ENCODE measurements around the gene SSBP2.
"Not testable (repeated sequence)": the region's sequence is repeated elsewhere in the genome, so short reads cannot be mapped to it uniquely, and the experiment has no call there.

SSBP2 gene

GRCh38 chr5:81728301-81728700 lies 22.6 kb downstream of the SSBP2 start:
- DNase-seq = no peak

GRCh38 chr5:81726297-81726696 lies 24.6 kb downstream of the SSBP2 start:
- no peak for DNase-seq

GRCh38 chr5:81724571-81724970 lies 26.3 kb downstream of the SSBP2 start:
- DNase-seq = no peak

DNA sequence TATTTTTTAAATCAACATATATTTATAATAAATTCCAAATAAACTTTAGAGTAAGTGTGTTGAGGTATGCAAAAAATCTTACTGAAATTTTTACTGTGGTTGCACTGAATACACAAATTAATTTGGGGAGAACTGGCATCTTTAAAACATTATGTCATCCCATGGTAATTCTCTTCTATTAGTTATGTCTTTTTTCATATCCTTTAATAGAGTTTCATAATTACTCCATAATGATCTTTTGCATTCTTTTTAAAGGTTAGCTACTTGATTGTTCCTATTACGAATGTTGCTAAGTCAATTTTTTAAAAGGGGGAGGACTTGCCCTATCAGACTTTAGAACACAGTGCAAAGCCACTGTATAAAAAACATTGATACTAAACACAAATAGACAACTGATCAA lies 26.8 kb downstream of the SSBP2 start:
- DNase-seq = no peak

GRCh38 chr5:81721049-81721448 lies 29.8 kb downstream of the SSBP2 start:
- DNase-seq = no peak

- DNase-seq = no peak
Measured at GRCh38 chr5:81719743-81720345, 31.1 kb downstream of the SSBP2 start.

DNA sequence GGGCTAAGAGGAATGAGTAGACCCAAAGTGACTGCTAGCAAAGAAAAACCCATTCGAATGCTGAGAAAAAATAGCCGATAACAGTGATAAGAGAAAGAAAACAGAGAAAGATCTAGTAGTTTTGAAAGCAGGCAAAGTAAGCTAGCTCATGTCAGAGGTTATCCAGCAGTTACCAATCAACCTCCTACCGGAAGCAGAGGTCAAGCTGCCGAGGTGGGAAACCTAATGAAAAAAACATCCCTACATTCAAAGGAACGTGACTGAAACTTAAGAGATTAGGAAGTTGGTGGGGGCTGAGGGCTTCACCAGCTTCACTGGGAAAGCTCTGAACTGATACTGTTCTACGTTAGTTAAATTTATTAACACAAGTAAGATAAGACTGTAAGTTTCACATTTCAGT lies 32.6 kb downstream of the SSBP2 start:
- DNase-seq = no peak

- no peak for DNase-seq
Measured at GRCh38 chr5:81717860-81718259, 33.0 kb downstream of the SSBP2 start.

GRCh38 chr5:81717226-81717625 lies 33.7 kb downstream of the SSBP2 start:
- DNase-seq = no peak

- not testable (repeated sequence) for DNase-seq
Measured at GRCh38 chr5:81714076-81714475, 36.8 kb downstream of the SSBP2 start.

DNA sequence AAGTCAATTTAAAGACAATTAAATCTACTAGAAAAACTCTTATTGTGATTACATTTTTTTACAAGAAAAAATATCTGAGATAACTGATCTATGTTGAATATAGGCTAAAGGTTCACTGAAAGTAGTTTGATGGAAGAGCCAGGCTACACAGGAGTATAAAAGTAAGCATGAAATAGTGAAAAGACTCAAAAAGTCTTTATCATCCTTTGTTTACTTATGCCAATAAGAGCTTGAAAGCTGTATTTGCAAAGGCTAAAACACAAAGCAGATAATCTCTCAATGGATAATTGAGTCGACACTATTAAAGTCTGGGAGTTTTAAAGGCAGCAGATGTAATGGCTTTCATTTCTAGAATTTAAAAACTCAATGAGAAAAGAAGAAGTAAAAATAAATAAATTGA lies 42.0 kb downstream of the SSBP2 start:
- no peak for DNase-seq

GRCh38 chr5:81703840-81704239 lies 47.1 kb downstream of the SSBP2 start:
- DNase-seq = no peak

DNA sequence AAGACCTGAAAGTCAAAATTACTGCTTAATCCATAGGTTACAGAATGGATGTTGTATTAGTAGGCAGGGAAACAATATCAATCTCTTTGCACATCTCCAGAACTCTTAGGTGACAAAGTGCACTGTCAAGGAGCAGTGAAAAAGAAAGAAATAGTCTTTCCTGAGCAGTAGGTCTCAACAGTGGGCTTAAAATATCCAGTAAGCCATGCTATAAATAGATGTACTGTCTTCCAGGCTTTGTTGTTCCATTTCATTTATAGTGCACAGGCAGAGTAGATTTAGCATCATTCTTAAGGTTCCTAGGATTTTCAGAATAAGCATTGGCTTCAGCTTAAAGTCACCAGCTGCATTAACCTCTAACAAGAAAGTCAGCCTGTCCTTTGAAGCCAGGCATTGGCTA lies 50.7 kb downstream of the SSBP2 start:
- DNase-seq = no peak

GRCh38 chr5:81698813-81699212 lies 52.1 kb downstream of the SSBP2 start:
- DNase-seq = no peak

GRCh38 chr5:81696418-81697397 lies 54.2 kb downstream of the SSBP2 start:
- no peak for DNase-seq

- no peak for DNase-seq
Measured at GRCh38 chr5:81694726-81695125, 56.2 kb downstream of the SSBP2 start.

DNA sequence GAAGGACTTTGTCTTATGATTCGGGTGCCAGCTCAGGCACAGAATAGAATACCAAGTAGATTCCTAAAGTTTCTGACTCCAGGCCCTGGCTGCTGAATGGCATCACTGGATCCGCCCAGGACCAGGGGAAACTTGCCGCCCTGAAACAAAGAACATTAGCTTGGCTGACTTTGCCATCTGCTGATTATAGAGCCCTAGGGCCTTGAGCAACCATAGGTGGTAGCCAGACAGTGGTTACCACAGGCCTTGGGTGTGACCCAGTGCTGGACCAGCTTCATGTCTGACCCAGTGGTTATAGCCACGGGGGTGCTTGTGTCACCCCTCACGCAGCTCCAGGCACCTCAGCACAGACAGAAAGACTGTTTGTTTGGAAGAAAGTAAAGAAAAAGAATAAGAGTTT lies 62.7 kb downstream of the SSBP2 start:
- DNase-seq = no peak

- DNase-seq = no peak
Measured at GRCh38 chr5:81687292-81687691, 63.6 kb downstream of the SSBP2 start.

GRCh38 chr5:81685471-81685870 lies 65.4 kb downstream of the SSBP2 start:
- DNase-seq = no peak

GRCh38 chr5:81679885-81680284 lies 71.0 kb downstream of the SSBP2 start:
- no peak for DNase-seq

- DNase-seq = no peak
Measured at GRCh38 chr5:81675420-81675819, 75.5 kb downstream of the SSBP2 start.

- no peak for DNase-seq
Measured at GRCh38 chr5:81665795-81666194, 85.1 kb downstream of the SSBP2 start.

DNA sequence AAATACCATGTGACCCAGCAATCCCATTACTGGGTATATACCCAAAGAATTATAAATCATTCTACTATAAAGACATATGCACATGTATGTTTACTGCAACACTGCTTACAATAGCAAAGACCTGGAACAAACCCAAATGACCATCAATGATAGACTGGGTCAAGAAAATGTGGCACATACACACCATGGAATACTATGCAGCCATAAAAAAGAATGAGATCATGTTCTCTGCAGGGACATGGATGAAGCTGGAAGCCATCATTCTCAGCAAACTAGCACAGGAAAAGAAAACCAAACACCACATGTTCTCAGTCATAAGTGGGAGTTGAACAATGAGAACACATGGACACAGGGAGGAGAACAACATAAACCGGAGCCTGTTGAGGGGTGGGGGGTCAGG lies 90.3 kb downstream of the SSBP2 start:
- DNase-seq = not testable (repeated sequence)

- no peak for DNase-seq
Measured at GRCh38 chr5:81657386-81657785, 93.5 kb downstream of the SSBP2 start.
